ENCODE measurements around the gene MGAT4B.

The MGAT4B gene

DNA sequence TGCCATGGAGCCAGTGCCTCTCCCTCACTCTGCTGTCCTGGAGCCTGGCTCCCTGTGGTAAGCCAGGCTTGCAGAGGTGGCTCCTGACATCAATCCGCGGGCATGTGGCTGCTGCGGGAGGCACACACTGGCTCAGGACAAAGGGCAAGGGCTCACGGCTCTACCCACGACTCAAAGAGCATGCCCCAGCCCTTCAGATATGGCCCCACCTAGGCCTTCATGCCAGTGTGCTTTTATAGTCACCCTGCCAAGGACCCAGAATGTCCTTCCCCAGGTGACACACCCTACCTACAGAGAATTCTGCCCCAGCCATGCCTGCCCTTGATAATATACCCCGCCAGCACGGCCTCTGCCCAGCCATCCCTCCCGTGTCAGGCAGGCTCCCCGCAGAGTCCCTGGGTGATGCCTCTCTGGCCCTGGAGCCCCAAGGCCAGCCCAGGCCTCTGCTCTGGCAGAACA is 1.6 kb downstream of the MGAT4B start:
- Histone ChIP-seq H3K9me3 (ENCODE audit: insufficient read depth, low read depth, low read length) (no peaks in the 10 kb centered on the region), H3K27ac (ENCODE audit: low read depth, low read length) (no peak overlapping the region), H3K27me3 (ENCODE audit: insufficient read depth, low read length) (no peaks in the 10 kb centered on the region; the same call in 1 of the 2 replicates), H3K9ac (ENCODE audit: low read depth, low read length) (peak overlapping the region; percentile 73), H3K4me3 (ENCODE audit: low read length) (peak overlapping the region; percentile 82), H3K36me3 (ENCODE audit: insufficient read depth, low read length) (no peaks in the 10 kb centered on the region), H3K4me1 (ENCODE audit: insufficient read depth, low read length) (peaks cover 7% of the 10 kb centered on the region; the same call in 1 of the 2 replicates)
- WGBS, result 78% methylated on average over 9 of the region's 9 CpGs

GRCh38 chr5:179804555-179804947 is 2.1 kb downstream of the MGAT4B start:
- Histone ChIP-seq H3K9ac (ENCODE audit: low read depth, low read length) (no peak overlapping the region), H3K27me3 (ENCODE audit: insufficient read depth, low read length) (no peaks in the 10 kb centered on the region; the same call in 1 of the 2 replicates), H3K36me3 (ENCODE audit: insufficient read depth, low read length) (peaks cover 5% of the 10 kb centered on the region), H3K27ac (ENCODE audit: low read depth, low read length) (no peak overlapping the region), H3K4me3 (ENCODE audit: low read length) (no peak overlapping the region), H3K9me3 (ENCODE audit: insufficient read depth, low read depth, low read length) (no peaks in the 10 kb centered on the region), H3K4me1 (ENCODE audit: insufficient read depth, low read length) (peaks cover 7% of the 10 kb centered on the region; the same call in 1 of the 2 replicates)
- 93% methylated on average over 8 of the region's 8 CpGs for WGBS

DNA sequence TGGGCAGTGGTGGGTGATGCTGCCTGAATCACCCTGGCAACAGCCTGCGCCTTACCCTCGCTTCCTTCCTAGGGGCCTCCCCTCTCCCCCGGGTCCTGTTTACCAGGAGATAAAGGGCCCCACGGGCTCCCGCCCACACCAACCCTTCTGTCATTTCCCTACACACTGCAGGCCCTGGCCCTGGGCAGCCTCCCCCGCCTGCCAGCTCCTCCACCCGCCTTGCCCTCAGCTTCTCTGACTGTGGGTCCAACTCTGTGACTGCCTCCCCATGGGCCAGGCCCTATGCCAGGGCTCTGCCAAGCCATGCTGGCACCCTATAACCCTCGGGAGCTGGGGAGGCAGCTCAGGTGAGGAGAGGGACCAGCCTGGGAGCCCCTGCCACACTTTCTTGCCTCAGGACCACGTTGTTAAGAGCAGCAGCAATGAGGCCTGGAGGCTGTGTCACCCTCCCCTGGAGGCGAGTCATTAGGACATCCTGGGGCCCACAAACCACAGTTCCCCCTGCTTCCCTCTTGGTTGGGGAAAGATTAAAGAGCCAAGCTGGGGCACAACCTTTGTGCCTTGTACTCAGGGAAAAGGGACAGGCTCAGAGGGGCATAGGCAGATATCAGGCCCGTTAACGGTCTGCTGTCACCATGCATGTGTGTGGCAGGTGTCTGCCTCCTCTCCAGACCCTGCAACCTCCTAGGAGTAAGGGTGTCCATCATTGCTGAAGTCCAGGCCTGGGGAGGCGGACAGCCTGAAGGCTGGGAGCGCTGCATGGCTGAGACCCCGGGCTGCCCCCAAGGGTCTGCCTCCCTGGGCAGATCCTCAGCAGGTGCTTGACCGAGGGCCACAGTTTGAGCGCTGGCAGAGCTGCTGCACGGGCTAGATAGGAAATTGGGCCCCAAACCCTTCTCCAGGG is 2.8 kb downstream of the MGAT4B start:
- Histone ChIP-seq H3K4me3 (ENCODE audit: low read length) (no peak overlapping the region), H3K9ac (ENCODE audit: low read depth, low read length) (no peak overlapping the region), H3K27me3 (ENCODE audit: insufficient read depth, low read length) (no peaks in the 10 kb centered on the region; the same call in 1 of the 2 replicates), H3K4me1 (ENCODE audit: insufficient read depth, low read length) (peaks cover 7% of the 10 kb centered on the region; the same call in 1 of the 2 replicates), H3K36me3 (ENCODE audit: insufficient read depth, low read length) (peaks cover 11% of the 10 kb centered on the region), H3K9me3 (ENCODE audit: insufficient read depth, low read depth, low read length) (no peaks in the 10 kb centered on the region), H3K27ac (ENCODE audit: low read depth, low read length) (no peak overlapping the region)
- WGBS, result 82% methylated on average over 18 of the region's 18 CpGs

- peaks cover 7% of the 10 kb centered on the region; the same call in 1 of the 2 replicates for H3K4me1 ChIP-seq (ENCODE audit: insufficient read depth, low read length)
These were observed 3.6 kb downstream of the MGAT4B start for GRCh38 chr5:179802950-179803562.

DNA sequence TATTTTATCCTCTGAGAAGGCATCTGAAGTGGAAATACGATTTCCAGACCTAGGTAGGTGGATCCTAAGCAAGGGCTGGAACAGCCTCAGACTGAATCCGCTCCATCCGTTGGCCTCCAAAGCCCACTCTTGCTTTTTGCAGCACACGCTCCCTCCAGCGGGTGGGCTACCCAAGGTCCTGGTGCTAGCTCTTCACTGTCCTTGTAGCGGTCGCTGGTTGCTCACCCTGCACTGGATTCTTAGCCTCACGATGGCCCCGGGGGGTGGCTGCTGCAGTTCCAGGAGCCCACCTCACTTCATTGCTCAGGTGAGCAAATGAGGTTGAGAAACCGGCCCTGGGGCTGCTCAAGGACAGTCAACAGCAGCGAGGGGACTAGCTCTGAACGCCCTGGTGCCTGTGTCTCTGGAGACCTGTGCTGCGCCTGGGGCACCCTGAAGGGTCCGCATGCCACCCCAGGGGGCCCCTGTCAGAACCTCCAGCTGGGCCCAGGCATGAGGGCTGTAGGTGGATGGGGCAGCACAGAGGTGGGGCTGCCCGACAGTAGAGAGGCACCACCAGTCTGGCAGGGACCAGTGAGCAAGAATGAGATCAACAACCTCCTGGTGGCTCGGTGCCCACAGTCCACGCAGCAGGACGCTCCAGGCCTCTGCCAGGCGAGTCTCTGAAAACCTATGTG is 4.3 kb downstream of the MGAT4B start:
- H3K36me3 ChIP-seq (ENCODE audit: insufficient read depth, low read length), result peaks cover 24% of the 10 kb centered on the region
- no peak overlapping the region for H3K4me3 ChIP-seq (ENCODE audit: low read length)
- H3K9me3 ChIP-seq (ENCODE audit: insufficient read depth, low read depth, low read length), result no peaks in the 10 kb centered on the region
- 91% methylated on average over 19 of the region's 19 CpGs for WGBS
- H3K4me1 ChIP-seq (ENCODE audit: insufficient read depth, low read length), result peaks cover 7% of the 10 kb centered on the region; the same call in 1 of the 2 replicates
- H3K9ac ChIP-seq (ENCODE audit: low read depth, low read length), result no peak overlapping the region
- H3K27me3 ChIP-seq (ENCODE audit: insufficient read depth, low read length), result no peaks in the 10 kb centered on the region; the same call in 1 of the 2 replicates
- no peak overlapping the region for H3K27ac ChIP-seq (ENCODE audit: low read depth, low read length)

More at GRCh38 chr5:179802950-179803562, 3.6 kb downstream of the MGAT4B start:
- H3K9ac ChIP-seq (ENCODE audit: low read depth, low read length), result no peak overlapping the region
- 69% methylated on average over 11 of the region's 11 CpGs for WGBS
- no peak overlapping the region for H3K4me3 ChIP-seq (ENCODE audit: low read length)
- H3K9me3 ChIP-seq (ENCODE audit: insufficient read depth, low read depth, low read length), result no peaks in the 10 kb centered on the region
- no peak overlapping the region for H3K27ac ChIP-seq (ENCODE audit: low read depth, low read length)
- H3K27me3 ChIP-seq (ENCODE audit: insufficient read depth, low read length), result no peaks in the 10 kb centered on the region; the same call in 1 of the 2 replicates
- H3K36me3 ChIP-seq (ENCODE audit: insufficient read depth, low read length), result peaks cover 20% of the 10 kb centered on the region

- no peaks in the 10 kb centered on the region for H3K9me3 ChIP-seq (ENCODE audit: insufficient read depth, low read depth, low read length)
- H3K9ac ChIP-seq (ENCODE audit: low read depth, low read length), result no peak overlapping the region
- no peak overlapping the region for H3K27ac ChIP-seq (ENCODE audit: low read depth, low read length)
- H3K27me3 ChIP-seq (ENCODE audit: insufficient read depth, low read length), result no peaks in the 10 kb centered on the region; the same call in 1 of the 2 replicates
- peaks cover 7% of the 10 kb centered on the region; the same call in 1 of the 2 replicates for H3K4me1 ChIP-seq (ENCODE audit: insufficient read depth, low read length)
- no peak overlapping the region for H3K4me3 ChIP-seq (ENCODE audit: low read length)
- whole genome bisulfite sequencing, result 74% methylated on average over 67 of the region's 67 CpGs
- peaks cover 24% of the 10 kb centered on the region for H3K36me3 ChIP-seq (ENCODE audit: insufficient read depth, low read length)
These were observed 5.1 kb downstream of the MGAT4B start for GRCh38 chr5:179801304-179802206.

- WGBS, result 88% methylated on average over 12 of the region's 12 CpGs
- Histone ChIP-seq H3K36me3 (ENCODE audit: insufficient read depth, low read length) (peaks cover 24% of the 10 kb centered on the region), H3K27ac (ENCODE audit: low read depth, low read length) (no peak overlapping the region), H3K4me1 (ENCODE audit: insufficient read depth, low read length) (peaks cover 7% of the 10 kb centered on the region; the same call in 1 of the 2 replicates), H3K9ac (ENCODE audit: low read depth, low read length) (no peak overlapping the region), H3K27me3 (ENCODE audit: insufficient read depth, low read length) (no peaks in the 10 kb centered on the region; the same call in 1 of the 2 replicates), H3K9me3 (ENCODE audit: insufficient read depth, low read depth, low read length) (no peaks in the 10 kb centered on the region), H3K4me3 (ENCODE audit: low read length) (no peak overlapping the region)
These were observed 5.9 kb downstream of the MGAT4B start for GRCh38 chr5:179800696-179801201.

- Histone ChIP-seq H3K4me3 (ENCODE audit: low read length) (no peak overlapping the region), H3K9me3 (ENCODE audit: insufficient read depth, low read depth, low read length) (no peaks in the 10 kb centered on the region), H3K27me3 (ENCODE audit: insufficient read depth, low read length) (no peaks in the 10 kb centered on the region; the same call in 1 of the 2 replicates), H3K9ac (ENCODE audit: low read depth, low read length) (no peak overlapping the region), H3K36me3 (ENCODE audit: insufficient read depth, low read length) (peaks cover 24% of the 10 kb centered on the region), H3K27ac (ENCODE audit: low read depth, low read length) (no peak overlapping the region), H3K4me1 (ENCODE audit: insufficient read depth, low read length) (peaks cover 7% of the 10 kb centered on the region)
- 92% methylated on average over 21 of the region's 21 CpGs for WGBS
These were observed 6.5 kb downstream of the MGAT4B start for GRCh38 chr5:179800071-179800695.

GRCh38 chr5:179799644-179799973 is 7.1 kb downstream of the MGAT4B start:
- no peak overlapping the region for H3K9ac ChIP-seq (ENCODE audit: low read depth, low read length)
- no peaks in the 10 kb centered on the region for H3K9me3 ChIP-seq (ENCODE audit: insufficient read depth, low read depth, low read length)
- H3K4me3 ChIP-seq (ENCODE audit: low read length), result no peak overlapping the region
- H3K27me3 ChIP-seq (ENCODE audit: insufficient read depth, low read length), result 0 out of 2 replicates have a peak, but pooled peaks cover 2% of the 10 kb centered on the region
- peaks cover 24% of the 10 kb centered on the region for H3K36me3 ChIP-seq (ENCODE audit: insufficient read depth, low read length)
- H3K27ac ChIP-seq (ENCODE audit: low read depth, low read length), result no peak overlapping the region
- peaks cover 12% of the 10 kb centered on the region for H3K4me1 ChIP-seq (ENCODE audit: insufficient read depth, low read length)
- 90% methylated on average over 5 of the region's 5 CpGs for WGBS
